C4-2B (cell line): ENCODE results near the gene SREBF1.

Experiments used
- CTCF ChIP-seq: fragments of 450-650 bp; conservative IDR thresholded peaks from 2 replicates; pipeline ENCODE4 v1.5.1; 2017; ENCODE audit warnings: mild to moderate bottlenecking
- ZFX ChIP-seq: fragments of 450-650 bp; IDR thresholded peaks from 2 replicates; pipeline ENCODE4 v1.6.1; 2017

GRCh38 chr17:17816831-17817551 is 19.8 kb downstream of the SREBF1 start:
- TF ChIP-seq CTCF (no peak), ZFX (no peak)
